Spleen (tissue), 11 donors: Measurements from ENCODE around the gene RECQL. TPM values are rescaled to one million over a fixed set of nuclear protein-coding genes. Genes with fewer than 3 reads are reported as not detected.

ENCODE experiments used
- DNase-seq: peaks from one replicate; pipeline ENCODE4 v3.0.0-alpha.2; 2020
- H3K27ac ChIP-seq, 8 donors: fragments of 200-600 bp; sonication (generic) in 7 of 8; 1 replicate in 4 of 8; 2 replicates in 4 of 8; pipeline versions ENCODE4 v1.5.0 to v1.8.0; 2016 to 2021; ENCODE audit warnings: inconsistent platforms in 4 of 8, mild to moderate bottlenecking in 4 of 8, moderate library complexity in 1 of 8
- H3K27me3 ChIP-seq, 7 donors: fragments of 200-600 bp; sonication (generic) in 6 of 7; replicated peaks in 1 of 7; 1 replicate in 4 of 7; 2 replicates in 3 of 7; pipeline versions ENCODE4 v1.5.0 to v1.8.0; 2016 to 2021; ENCODE audit warnings: inconsistent platforms in 3 of 7, mild to moderate bottlenecking in 1 of 7
- H3K36me3 ChIP-seq, 6 donors: fragments of 200-600 bp; sonication (generic) in 5 of 6; 1 replicate in 4 of 6; 2 replicates in 2 of 6; pipeline versions ENCODE4 v1.5.0 to v1.8.0; 2016 to 2021; ENCODE audit warnings: inconsistent platforms in 2 of 6
- H3K4me1 ChIP-seq, 6 donors: fragments of 200-600 bp; sonication (generic) in 5 of 6; 1 replicate in 3 of 6; 2 replicates in 3 of 6; pipeline versions ENCODE4 v1.5.0 to v1.8.0; 2016 to 2021; ENCODE audit warnings: inconsistent platforms in 3 of 6
- H3K4me3 ChIP-seq, 8 donors: fragments of 200-600 bp; sonication (generic) in 7 of 8; 1 replicate in 4 of 8; 2 replicates in 4 of 8; pipeline versions ENCODE4 v1.5.0 to v1.8.0; 2016 to 2021; ENCODE audit warnings: inconsistent platforms in 4 of 8, mild to moderate bottlenecking in 4 of 8, moderate library complexity in 2 of 8
- H3K9me3 ChIP-seq, 8 donors: fragments of 200-600 bp; sonication (generic) in 7 of 8; 1 replicate in 4 of 8; 2 replicates in 4 of 8; pipeline versions ENCODE4 v1.5.0 to v1.8.0; 2016 to 2021; ENCODE audit warnings: inconsistent platforms in 4 of 8
- POLR2A ChIP-seq, 3 donors: fragments of 450-650 bp; IDR thresholded peaks; one replicate each; pipeline ENCODE4 v1.5.1; 2017; ENCODE audit warnings: antibody characterized with exemption in 3 of 3, mild to moderate bottlenecking in 1 of 3
- POLR2AphosphoS5 ChIP-seq, 3 donors: sonication (generic); formaldehyde crosslinking; IDR thresholded peaks; one replicate each; pipeline ENCODE4 v1.5.1; 2017; ENCODE audit warnings: antibody characterized with exemption in 3 of 3
- WGBS, 5 donors: extraction: QIAGEN DNeasy Blood & Tissue Kit in 3 of 5; methylation state at CpG; one replicate each; pipeline versions ENCODE4 v1.1.5 to v1.1.7; 2013 to 2018; 5-methylcytosine and 5-hydroxymethylcytosine counted together
- intact Hi-C: fragments of 100-400 bp; cut with DNase I; formaldehyde crosslinking; loops from one replicate; pipeline ENCODE4 v1.15.0; 2023; ENCODE audit warnings: low total_unique reads
- polyA plus RNA-seq, 3 donors: library from polyadenylated mRNA; stranded (reverse); fragments of 200-250 nt; gene quantifications; one replicate each; pipeline ENCODE4 v1.2.1, GENCODE V29; 2013
- total RNA-seq, 7 donors: library from RNA; depleted of rRNA in 3 of 7; stranded (reverse); fragments of >200 nt in 3 of 7; fragmentation: NEBNext Ultra II Directional in 4 of 7; extraction: Animal tissue kit (Norgen Biotek cat#: 25700) in 4 of 7; gene quantifications; one replicate each; pipeline versions ENCODE4 v1.1.0 to v1.2.1, GENCODE V29; 2016 to 2021
- TF ChIP-seq, protein P1 (sequence below), 11 experiments: fragments of 200-600 bp in 7 of 11; fragments of 450-650 bp in 4 of 11; sonication (generic) in 4 of 11; IDR thresholded peaks in 8 of 11; conservative IDR thresholded peaks in 3 of 11; 1 replicate in 7 of 11; 2 replicates in 4 of 11; pipeline versions ENCODE4 v1.4.0 to v1.8.0; 2016 to 2021; ENCODE audit warnings: antibody characterized with exemption in 11 of 11, inconsistent platforms in 4 of 11, mild to moderate bottlenecking in 1 of 11
- donor health status: healthy with polysubstance abuse.
- donor health status: DM: no; HTN: no; CAD: no; lungs with moderate emphysema.
- donor health status: DM: no; HTN: no; CAD: no.
- donor health status: Bipolar disorder and iron deficiency.
- donor health status: healthy.
- donor health status: DM: no; HTN: no; CAD: no.
- donor health status: DM: yes; HTN: yes; CAD: no.

RECQL gene
- total and polyA plus RNA-seq, 10 donors, result 20.1 to 57.3 (median 39.7) TPM

DNA sequence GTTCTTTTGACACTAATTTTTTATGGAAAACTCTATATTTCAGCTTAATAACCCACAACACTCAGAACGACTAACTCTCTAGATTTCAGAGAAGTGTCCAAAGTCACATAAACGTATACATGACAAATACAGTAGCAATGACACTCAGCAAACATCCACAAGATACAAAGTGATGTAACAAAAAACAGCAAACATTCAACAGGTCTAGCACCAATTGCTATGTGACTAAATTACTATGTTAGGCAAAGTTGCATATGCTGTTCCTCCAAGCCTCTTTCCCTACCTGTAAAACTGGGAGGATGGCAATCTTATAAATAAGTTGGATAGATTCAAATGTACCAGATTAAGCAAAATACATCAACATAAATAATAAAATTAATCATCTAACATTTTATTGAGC is 1.7 kb downstream of the RECQL start:
- no peaks in the 10 kb centered on the region for H3K9me3 ChIP-seq
- H3K4me3 ChIP-seq, result peak overlapping the region in 2 of 8 donors; percentile 88 to 90
- no peak for DNase-seq
- H3K27ac ChIP-seq, result no peak overlapping the region
- peaks cover 34 to 64% (median 52%) of the 10 kb centered on the region in 6 donors for H3K4me1 ChIP-seq
- H3K27me3 ChIP-seq, result no peaks in the 10 kb centered on the region
- TF ChIP-seq, protein P1, sequence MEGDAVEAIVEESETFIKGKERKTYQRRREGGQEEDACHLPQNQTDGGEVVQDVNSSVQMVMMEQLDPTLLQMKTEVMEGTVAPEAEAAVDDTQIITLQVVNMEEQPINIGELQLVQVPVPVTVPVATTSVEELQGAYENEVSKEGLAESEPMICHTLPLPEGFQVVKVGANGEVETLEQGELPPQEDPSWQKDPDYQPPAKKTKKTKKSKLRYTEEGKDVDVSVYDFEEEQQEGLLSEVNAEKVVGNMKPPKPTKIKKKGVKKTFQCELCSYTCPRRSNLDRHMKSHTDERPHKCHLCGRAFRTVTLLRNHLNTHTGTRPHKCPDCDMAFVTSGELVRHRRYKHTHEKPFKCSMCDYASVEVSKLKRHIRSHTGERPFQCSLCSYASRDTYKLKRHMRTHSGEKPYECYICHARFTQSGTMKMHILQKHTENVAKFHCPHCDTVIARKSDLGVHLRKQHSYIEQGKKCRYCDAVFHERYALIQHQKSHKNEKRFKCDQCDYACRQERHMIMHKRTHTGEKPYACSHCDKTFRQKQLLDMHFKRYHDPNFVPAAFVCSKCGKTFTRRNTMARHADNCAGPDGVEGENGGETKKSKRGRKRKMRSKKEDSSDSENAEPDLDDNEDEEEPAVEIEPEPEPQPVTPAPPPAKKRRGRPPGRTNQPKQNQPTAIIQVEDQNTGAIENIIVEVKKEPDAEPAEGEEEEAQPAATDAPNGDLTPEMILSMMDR (IDR thresholded peaks at IDR 0.05 in 8 of 11, conservative IDR thresholded peaks at IDR 0.05 in 3 of 11), result no peak
- no peak for TF ChIP-seq POLR2A (IDR thresholded peaks at IDR 0.05)
- TF ChIP-seq POLR2AphosphoS5 (IDR thresholded peaks at IDR 0.05), result no peak
- 69 to 82% (median 78%) methylated on average over 2 of the region's 2 CpGs for WGBS, 5 donors
- intact Hi-C loops, result loop anchor here (10.0 kb wide), 1 partner anchor 65 kb away; the partner anchor contains the start of gene PYROXD1
- H3K36me3 ChIP-seq, result peaks cover 2 to 45% (median 40%) of the 10 kb centered on the region in 6 donors

GRCh38 chr12:21485998-21486397 is 15.4 kb downstream of the RECQL start:
- TF ChIP-seq, protein P1 (IDR thresholded peaks at IDR 0.05 in 8 of 11, conservative IDR thresholded peaks at IDR 0.05 in 3 of 11), result no peak
- DNase-seq, result no peak
- H3K27ac ChIP-seq, result no peak overlapping the region
- H3K27me3 ChIP-seq, result no peaks in the 10 kb centered on the region
- peaks cover 7 to 99% (median 55%) of the 10 kb centered on the region in 6 donors for H3K36me3 ChIP-seq
- no peaks in the 10 kb centered on the region for H3K9me3 ChIP-seq
- H3K4me3 ChIP-seq, result no peak overlapping the region
- H3K4me1 ChIP-seq, result no peaks in the 10 kb centered on the region
- intact Hi-C loops, result no loop called here

GRCh38 chr12:21483531-21483930 is 17.9 kb downstream of the RECQL start:
- 83 to 93% (median 88%) methylated on average over 3 of the region's 3 CpGs for WGBS, 5 donors
- Histone ChIP-seq H3K27me3 (no peaks in the 10 kb centered on the region), H3K4me3 (no peak overlapping the region), H3K27ac (no peak overlapping the region), H3K36me3 (peaks cover 2 to 99% (median 61%) of the 10 kb centered on the region in 6 donors), H3K9me3 (no peaks in the 10 kb centered on the region), H3K4me1 (no peaks in the 10 kb centered on the region)
- TF ChIP-seq, protein P1 (IDR thresholded peaks at IDR 0.05 in 8 of 11, conservative IDR thresholded peaks at IDR 0.05 in 3 of 11), result no peak
- no peak for TF ChIP-seq POLR2AphosphoS5 (IDR thresholded peaks at IDR 0.05)
- DNase-seq, result no peak
- intact Hi-C loops, result no loop called here

- H3K4me1 ChIP-seq, result no peaks in the 10 kb centered on the region
- H3K4me3 ChIP-seq, result no peak overlapping the region
- peak overlapping the region in 1 of 8 donors; percentile 6 for H3K27ac ChIP-seq
- no peak for DNase-seq
- intact Hi-C loops, result no loop called here
- WGBS, 5 donors, result 67 to 86% (median 81%) methylated on average over 10 of the region's 10 CpGs
- TF ChIP-seq POLR2A (IDR thresholded peaks at IDR 0.05) (no peak), POLR2AphosphoS5 (IDR thresholded peaks at IDR 0.05) (no peak)
- TF ChIP-seq, protein P1 (IDR thresholded peaks at IDR 0.05 in 8 of 11, conservative IDR thresholded peaks at IDR 0.05 in 3 of 11), result no peak
- H3K27me3 ChIP-seq, result no peaks in the 10 kb centered on the region
- H3K36me3 ChIP-seq, result peaks cover 2 to 100% (median 78%) of the 10 kb centered on the region in 6 donors
- no peaks in the 10 kb centered on the region for H3K9me3 ChIP-seq
These were observed 22.5 kb downstream of the RECQL start for GRCh38 chr12:21478756-21479455.
